AG04450 (cell line): Measurements from ENCODE around the gene WDR27. TPM values are rescaled to one million over a fixed set of nuclear protein-coding genes. Genes with fewer than 3 reads are reported as not detected.

Experiments
- CTCF ChIA-PET: fragments of 300-600, 350-600 bp; formaldehyde crosslinking; extraction: SDS; loops from one replicate; lab custom pipeline; 2022; ENCODE audit warnings: antibody characterized with exemption, inconsistent platforms; lab: Charles Lee
- POLR2A ChIA-PET: fragments of 350-600 bp; formaldehyde crosslinking; extraction: SDS; loops from one replicate; lab custom pipeline; 2021; ENCODE audit warnings: antibody characterized with exemption, inconsistent platforms; lab: Yijun Ruan, JAX
- DNase-seq: peaks from one replicate; pipeline ENCODE4 v3.0.0-alpha.2; 2011; ENCODE audit warnings: low read depth, low spot score
- H3K27ac ChIP-seq: one replicate; pipeline ENCODE4 v1.5.1; 2012; ENCODE audit warnings: low read depth, low read length, control low read depth
- H3K27me3 ChIP-seq: one replicate; pipeline ENCODE4 v1.6.0; 2012; ENCODE audit warnings: low read length; ENCODE audit not compliant: control insufficient read depth, insufficient read depth
- H3K4me3 ChIP-seq: 2 replicates; pipeline ENCODE4 v1.5.1; 2011; ENCODE audit warnings: mild to moderate bottlenecking, low read depth, low read length, control low read depth
- H3K9me3 ChIP-seq: 2 replicates; pipeline ENCODE4 v1.5.1; 2012; ENCODE audit warnings: low read length; ENCODE audit not compliant: control insufficient read depth, insufficient read depth
- polyA plus RNA-seq: library from polyadenylated mRNA; depleted of rRNA; stranded (reverse); fragments of >200 nt; gene quantifications from 2 replicates; pipeline ENCODE4 v1.2.3, GENCODE V29; 2011
- TF ChIP-seq, protein P1 (sequence below): IDR thresholded peaks from 2 replicates; pipeline ENCODE4 v1.5.1; 2011; ENCODE audit warnings: low read depth, low read length, control low read depth, inconsistent platforms

WDR27 gene
- polyA plus RNA-seq, 1 experiment = 20.5 TPM

DNA sequence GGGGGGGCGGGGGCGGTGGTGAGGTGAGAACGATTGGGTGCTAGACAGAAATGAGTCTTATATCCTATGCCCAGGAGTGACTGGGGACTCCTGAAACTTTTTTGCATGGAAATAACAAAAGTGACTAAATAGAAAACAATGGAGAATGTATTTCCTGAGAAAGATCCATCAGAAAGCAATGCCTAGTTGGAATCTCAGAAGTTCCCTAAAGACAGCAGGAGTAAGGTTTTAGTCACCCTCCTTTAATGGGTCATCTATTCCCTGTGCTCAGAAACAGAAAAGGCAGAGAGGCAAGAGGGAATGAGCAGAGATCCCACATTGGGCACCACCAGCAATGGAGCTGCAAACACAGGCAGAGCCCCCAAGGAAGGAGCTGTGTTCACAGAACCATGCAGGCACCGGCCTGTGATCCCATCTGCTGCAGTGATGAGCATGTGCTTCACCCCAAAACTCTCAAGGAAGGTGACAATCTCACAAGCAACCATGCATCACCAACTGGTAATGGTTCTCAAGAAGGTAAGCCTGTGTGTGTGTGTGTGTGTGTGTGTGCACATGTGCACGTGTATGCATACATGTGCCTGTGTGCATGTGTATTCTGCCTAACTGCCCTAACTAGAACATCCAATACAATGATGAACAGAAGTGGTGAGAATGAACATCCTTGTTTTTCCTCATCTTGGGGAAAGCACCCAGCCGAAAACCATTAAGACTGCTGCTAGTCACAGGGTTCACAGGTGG, 168.4 kb downstream of the WDR27 start:
- no peak overlapping the region for H3K4me3 ChIP-seq

DNA sequence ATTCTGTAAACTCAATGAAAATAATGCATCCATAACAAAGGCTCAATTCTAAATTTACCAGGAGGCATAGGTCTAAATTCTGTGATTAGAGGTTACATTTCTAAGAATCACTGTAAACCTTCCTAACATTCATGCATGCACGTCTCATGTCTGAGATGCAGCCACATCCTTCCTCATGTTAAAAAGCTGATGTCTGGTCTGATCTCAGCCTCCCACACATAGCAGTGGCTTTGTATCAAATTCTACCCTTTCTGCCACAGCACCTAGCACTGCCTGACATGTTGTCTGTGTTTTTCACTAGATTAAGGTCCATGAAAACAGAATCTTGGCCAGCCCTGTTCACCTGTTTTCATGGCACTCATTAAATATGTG, 171.1 kb downstream of the WDR27 start:
- DNase-seq = no peak
- H3K9me3 ChIP-seq = peaks cover 9% of the 10 kb centered on the region
- POLR2A ChIA-PET = interaction anchor here (0.7 kb wide), 1 partner anchor 565 kb away, joined by 4 read pairs; no protein-coding TSS in a partner anchor
- TF ChIP-seq, protein P1, sequence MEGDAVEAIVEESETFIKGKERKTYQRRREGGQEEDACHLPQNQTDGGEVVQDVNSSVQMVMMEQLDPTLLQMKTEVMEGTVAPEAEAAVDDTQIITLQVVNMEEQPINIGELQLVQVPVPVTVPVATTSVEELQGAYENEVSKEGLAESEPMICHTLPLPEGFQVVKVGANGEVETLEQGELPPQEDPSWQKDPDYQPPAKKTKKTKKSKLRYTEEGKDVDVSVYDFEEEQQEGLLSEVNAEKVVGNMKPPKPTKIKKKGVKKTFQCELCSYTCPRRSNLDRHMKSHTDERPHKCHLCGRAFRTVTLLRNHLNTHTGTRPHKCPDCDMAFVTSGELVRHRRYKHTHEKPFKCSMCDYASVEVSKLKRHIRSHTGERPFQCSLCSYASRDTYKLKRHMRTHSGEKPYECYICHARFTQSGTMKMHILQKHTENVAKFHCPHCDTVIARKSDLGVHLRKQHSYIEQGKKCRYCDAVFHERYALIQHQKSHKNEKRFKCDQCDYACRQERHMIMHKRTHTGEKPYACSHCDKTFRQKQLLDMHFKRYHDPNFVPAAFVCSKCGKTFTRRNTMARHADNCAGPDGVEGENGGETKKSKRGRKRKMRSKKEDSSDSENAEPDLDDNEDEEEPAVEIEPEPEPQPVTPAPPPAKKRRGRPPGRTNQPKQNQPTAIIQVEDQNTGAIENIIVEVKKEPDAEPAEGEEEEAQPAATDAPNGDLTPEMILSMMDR = no peak
- no peak overlapping the region for H3K4me3 ChIP-seq
- H3K27ac ChIP-seq = peak overlapping the region; percentile 42
- CTCF ChIA-PET = interaction anchor here (1.8 kb wide), 1 partner anchor 574 kb away, joined by 8 read pairs; no protein-coding TSS in a partner anchor
- H3K27me3 ChIP-seq = no peaks in the 10 kb centered on the region

More for the DNA sequence above, 168.4 kb downstream of the WDR27 start:
- TF ChIP-seq, protein P1 = no peak
- Histone ChIP-seq H3K9me3 (peaks cover 12% of the 10 kb centered on the region), H3K27ac (no peak overlapping the region), H3K27me3 (no peaks in the 10 kb centered on the region)
- ChIA-PET CTCF (interaction anchor here (0.6 kb wide), 1 partner anchor 18 kb away, joined by 3 read pairs; no protein-coding TSS in a partner anchor), POLR2A (no interaction called here)
- DNase-seq = no peak

DNA sequence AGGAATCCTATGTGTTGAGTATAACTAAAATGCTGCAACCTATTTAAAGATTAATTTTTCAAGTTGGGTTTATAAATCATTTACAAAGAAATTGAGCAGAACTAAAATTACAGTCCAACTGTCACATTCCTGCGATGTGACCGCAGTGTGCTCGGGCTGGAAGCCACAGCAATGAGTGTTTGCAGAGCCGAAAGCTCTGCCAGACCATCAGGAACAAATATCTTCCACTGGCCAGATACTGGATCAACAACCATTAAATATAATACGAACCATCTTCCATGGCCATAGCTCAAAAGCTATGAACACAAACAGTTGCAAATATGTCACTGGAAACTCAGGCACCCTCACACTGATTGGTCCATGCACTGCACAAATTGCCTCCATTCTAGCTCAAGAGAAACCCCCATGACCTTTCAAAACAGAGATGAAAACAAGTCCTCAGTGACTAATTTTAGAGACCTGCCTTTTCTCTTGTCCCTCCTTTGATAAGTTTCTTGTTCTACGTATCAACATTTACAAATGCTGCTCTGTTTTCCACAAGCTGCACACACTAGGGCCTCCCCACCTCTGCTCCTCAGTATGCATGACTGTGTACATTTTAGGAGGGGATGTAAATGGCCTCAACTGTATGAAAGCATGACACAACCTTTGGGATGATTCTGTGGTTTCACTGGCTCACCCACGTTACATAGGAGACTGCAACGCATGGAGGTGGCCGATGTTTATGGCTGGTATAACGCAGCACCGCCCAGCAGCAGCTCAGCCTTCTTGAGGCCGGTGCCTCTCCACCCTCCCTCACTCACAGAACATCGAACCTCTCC, 171.7 kb downstream of the WDR27 start:
- ChIA-PET POLR2A (interaction anchor here (1.4 kb wide), 1 partner anchor 221 kb away, joined by 3 read pairs; the partner anchor contains the start of genes DYNLT2 and ERMARD), CTCF (interaction anchor here (0.6 to 2.3 kb wide), 3 partner anchors 10 to 574 kb away, joined by 4 to 12 read pairs (median 8); no protein-coding TSS in a partner anchor)
- TF ChIP-seq, protein P1 = no peak
- peaks cover 7% of the 10 kb centered on the region for H3K9me3 ChIP-seq
- peak; percentile 42 for DNase-seq
- no peaks in the 10 kb centered on the region for H3K27me3 ChIP-seq
- no peak overlapping the region for H3K4me3 ChIP-seq
- peak overlapping the region; percentile 42 for H3K27ac ChIP-seq

DNA sequence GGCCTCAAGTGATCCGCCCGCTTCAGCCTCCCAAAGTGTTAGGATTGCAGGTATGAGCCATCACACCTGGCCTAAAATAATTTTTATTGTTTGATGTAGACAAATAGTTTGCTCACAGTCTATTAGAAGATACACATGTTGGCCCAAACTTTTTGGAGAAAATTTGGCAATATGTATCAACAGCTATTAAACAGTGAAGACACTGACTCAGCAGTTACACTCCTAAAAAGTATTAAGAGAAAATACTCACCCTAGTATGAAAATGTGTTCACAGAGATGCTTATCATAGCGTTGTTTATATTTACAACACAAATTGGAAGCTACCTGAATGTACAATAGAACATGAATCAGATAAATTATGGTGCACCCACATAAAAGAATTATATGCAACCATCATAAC, 173.1 kb downstream of the WDR27 start:
- peaks cover 5% of the 10 kb centered on the region for H3K9me3 ChIP-seq
- H3K4me3 ChIP-seq = no peak overlapping the region
- ChIA-PET CTCF (interaction anchor here (0.6 to 2.3 kb wide), 3 partner anchors 8 to 572 kb away, joined by 5 to 12 read pairs (median 8); no protein-coding TSS in a partner anchor), POLR2A (interaction anchor here (0.6 kb wide), 1 partner anchor 173 kb away, joined by 4 read pairs; the partner anchor contains the start of genes C6orf120 and WDR27)
- TF ChIP-seq, protein P1 = no peak
- no peaks in the 10 kb centered on the region for H3K27me3 ChIP-seq
- DNase-seq = no peak
- no peak overlapping the region for H3K27ac ChIP-seq
